KMS-11 (cell line): ENCODE data around the gene DTD2.

Source experiments
- H2AFZ ChIP-seq: fragments of 200-600 bp; sonication (generic); 2 replicates; pipeline ENCODE4 v1.6.1; 2016; ENCODE audit warnings: antibody characterized with exemption, mixed run types, low read depth
- H3K27ac ChIP-seq: fragments of 200-600 bp; sonication (generic); 2 replicates; pipeline ENCODE4 v1.6.1; 2016; ENCODE audit warnings: mild to moderate bottlenecking, mixed run types
- H3K27me3 ChIP-seq: fragments of 200-600 bp; sonication (generic); 2 replicates; pipeline ENCODE4 v1.6.1; 2017; ENCODE audit warnings: mild to moderate bottlenecking, low read depth, mixed run types, moderate library complexity; ENCODE audit not compliant: insufficient read depth
- H3K36me3 ChIP-seq: fragments of 200-600 bp; sonication (generic); 2 replicates; pipeline ENCODE4 v1.6.1; 2017; ENCODE audit warnings: mild to moderate bottlenecking, mixed run types; ENCODE audit not compliant: insufficient read depth
- H3K4me1 ChIP-seq: fragments of 200-600 bp; sonication (generic); 2 replicates; pipeline ENCODE4 v1.6.1; 2016; ENCODE audit warnings: mild to moderate bottlenecking, low read depth, mixed run types; ENCODE audit not compliant: poor library complexity, severe bottlenecking
- H3K4me2 ChIP-seq: fragments of 200-600 bp; sonication (generic); 2 replicates; pipeline ENCODE4 v1.7.0; 2016; ENCODE audit warnings: mild to moderate bottlenecking, mixed run types
- H3K4me3 ChIP-seq: fragments of 200-600 bp; sonication (generic); IDR thresholded peaks from 2 replicates; pipeline ENCODE4 v1.6.1; 2017; ENCODE audit warnings: low read depth, low read length, mixed read lengths; ENCODE audit not compliant: insufficient read depth
- H3K79me2 ChIP-seq: fragments of 200-600 bp; sonication (generic); 2 replicates; pipeline ENCODE4 v1.6.1; 2016; ENCODE audit warnings: low read depth, mixed run types; ENCODE audit not compliant: insufficient read depth
- H3K9ac ChIP-seq: fragments of 200-600 bp; sonication (generic); 2 replicates; pipeline ENCODE4 v1.6.1; 2016; ENCODE audit warnings: mild to moderate bottlenecking, mixed run types
- H4K20me1 ChIP-seq: fragments of 200-600 bp; sonication (generic); 2 replicates; pipeline ENCODE4 v1.6.1; 2016; ENCODE audit warnings: mild to moderate bottlenecking, mixed run types; ENCODE audit not compliant: insufficient read depth
- TF ChIP-seq, protein P1 (sequence below): fragments of 200-600 bp; sonication (generic); conservative IDR thresholded peaks from 2 replicates; pipeline ENCODE4 v1.6.1; 2017; ENCODE audit warnings: low read depth, mild to moderate bottlenecking, antibody characterized with exemption, low read length, moderate library complexity, mixed read lengths

The DTD2 gene

DNA sequence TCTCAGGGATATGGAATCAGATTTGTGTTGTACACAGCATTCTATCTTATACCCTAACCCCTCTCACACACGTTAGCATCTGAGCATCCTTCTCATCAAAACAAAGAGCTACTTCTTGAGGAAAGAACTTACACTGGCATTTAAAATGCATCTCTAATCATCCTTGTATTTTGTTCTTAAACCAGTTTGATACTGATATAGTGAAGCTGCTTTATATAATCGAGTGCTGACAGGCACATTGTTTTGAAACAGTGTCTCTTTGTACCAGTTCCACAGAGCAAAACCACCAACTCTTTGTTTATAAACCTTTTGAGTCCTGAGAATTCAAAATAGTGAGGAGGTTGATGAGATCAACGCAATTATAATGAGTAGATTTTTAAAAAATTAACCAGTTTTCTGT lies 21.7 kb upstream of the DTD2 start:
- Histone ChIP-seq H2AFZ (no peak overlapping the region), H3K79me2 (no peaks in the 10 kb centered on the region)
- TF ChIP-seq, protein P1, sequence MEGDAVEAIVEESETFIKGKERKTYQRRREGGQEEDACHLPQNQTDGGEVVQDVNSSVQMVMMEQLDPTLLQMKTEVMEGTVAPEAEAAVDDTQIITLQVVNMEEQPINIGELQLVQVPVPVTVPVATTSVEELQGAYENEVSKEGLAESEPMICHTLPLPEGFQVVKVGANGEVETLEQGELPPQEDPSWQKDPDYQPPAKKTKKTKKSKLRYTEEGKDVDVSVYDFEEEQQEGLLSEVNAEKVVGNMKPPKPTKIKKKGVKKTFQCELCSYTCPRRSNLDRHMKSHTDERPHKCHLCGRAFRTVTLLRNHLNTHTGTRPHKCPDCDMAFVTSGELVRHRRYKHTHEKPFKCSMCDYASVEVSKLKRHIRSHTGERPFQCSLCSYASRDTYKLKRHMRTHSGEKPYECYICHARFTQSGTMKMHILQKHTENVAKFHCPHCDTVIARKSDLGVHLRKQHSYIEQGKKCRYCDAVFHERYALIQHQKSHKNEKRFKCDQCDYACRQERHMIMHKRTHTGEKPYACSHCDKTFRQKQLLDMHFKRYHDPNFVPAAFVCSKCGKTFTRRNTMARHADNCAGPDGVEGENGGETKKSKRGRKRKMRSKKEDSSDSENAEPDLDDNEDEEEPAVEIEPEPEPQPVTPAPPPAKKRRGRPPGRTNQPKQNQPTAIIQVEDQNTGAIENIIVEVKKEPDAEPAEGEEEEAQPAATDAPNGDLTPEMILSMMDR, result no peak

DNA sequence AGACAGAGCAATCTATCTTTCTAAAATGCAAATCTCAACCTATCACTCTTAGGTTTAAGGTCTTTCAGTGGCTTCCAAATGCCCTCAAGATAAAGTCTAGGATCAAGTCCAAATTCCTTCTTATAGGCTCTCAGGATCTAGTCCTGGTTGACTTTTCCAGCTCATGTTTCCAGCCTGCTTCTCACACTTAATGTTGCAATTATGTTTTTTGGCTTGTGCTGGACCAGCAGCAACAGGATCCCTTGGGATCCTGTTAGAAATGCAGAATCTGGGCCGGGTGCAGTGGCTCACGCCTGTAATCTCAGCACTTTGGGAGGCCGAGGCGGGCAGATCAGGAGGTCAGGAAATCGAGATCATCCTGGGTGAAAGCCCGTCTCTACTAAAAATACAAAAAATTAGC lies 19.9 kb upstream of the DTD2 start:
- Histone ChIP-seq H3K9ac (no peak overlapping the region), H3K36me3 (no peaks in the 10 kb centered on the region), H3K4me3 (no peak overlapping the region), H3K27me3 (no peaks in the 10 kb centered on the region), H3K27ac (no peak overlapping the region), H3K4me1 (no peaks in the 10 kb centered on the region), H3K79me2 (no peaks in the 10 kb centered on the region), H4K20me1 (no peaks in the 10 kb centered on the region), H3K4me2 (no peak overlapping the region), H2AFZ (no peak overlapping the region)
- TF ChIP-seq, protein P1, result no peak

More for the DNA sequence above, 21.7 kb upstream of the DTD2 start:
- no peaks in the 10 kb centered on the region for H4K20me1 ChIP-seq
- H3K9ac ChIP-seq, result no peak overlapping the region
- no peak overlapping the region for H3K4me2 ChIP-seq
- no peak overlapping the region for H3K4me3 ChIP-seq
- H3K27ac ChIP-seq, result no peak overlapping the region
- no peaks in the 10 kb centered on the region for H3K27me3 ChIP-seq
- H3K4me1 ChIP-seq, result no peaks in the 10 kb centered on the region
- H3K36me3 ChIP-seq, result no peaks in the 10 kb centered on the region

DNA sequence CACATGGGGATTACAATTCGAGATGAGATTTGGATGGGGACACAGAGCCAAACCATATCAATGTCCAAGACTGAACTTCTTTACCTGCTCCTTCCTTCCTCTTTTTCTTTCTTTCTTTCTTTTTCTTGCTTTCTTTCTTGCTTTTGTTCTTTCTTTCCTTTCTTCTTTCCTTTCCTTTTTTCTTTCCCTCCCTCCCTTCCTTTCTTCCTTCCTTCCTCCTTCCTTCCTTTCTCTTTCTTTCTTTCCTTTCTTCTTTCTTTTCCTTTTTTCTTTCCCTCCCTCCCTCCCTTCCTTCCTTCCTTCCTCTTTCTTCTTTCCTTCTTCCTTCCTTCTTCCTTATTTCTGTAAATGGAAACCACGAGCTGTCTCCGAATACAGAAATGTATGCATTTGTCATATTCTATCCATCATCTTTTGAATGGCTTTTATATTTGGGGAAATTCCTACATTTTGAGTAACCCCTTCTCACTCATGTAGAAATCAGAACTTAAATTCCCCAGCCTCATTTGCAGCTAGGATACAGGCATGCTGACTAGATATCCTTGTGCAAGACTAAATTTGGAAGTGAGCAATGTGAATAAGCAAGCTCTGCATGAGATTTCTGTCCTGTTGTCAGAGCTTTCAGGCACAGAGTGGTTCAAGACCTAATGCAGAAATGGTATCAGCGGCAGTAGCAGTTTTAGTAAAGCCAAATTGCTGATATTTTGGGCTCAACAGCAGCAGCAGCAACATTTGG lies 19.0 kb upstream of the DTD2 start:
- Histone ChIP-seq H2AFZ (no peak overlapping the region), H3K36me3 (no peaks in the 10 kb centered on the region), H3K79me2 (no peaks in the 10 kb centered on the region), H4K20me1 (no peaks in the 10 kb centered on the region), H3K4me3 (no peak overlapping the region), H3K27me3 (no peaks in the 10 kb centered on the region), H3K4me1 (no peaks in the 10 kb centered on the region), H3K4me2 (no peak overlapping the region), H3K9ac (no peak overlapping the region), H3K27ac (no peak overlapping the region)
- TF ChIP-seq, protein P1, result no peak

DNA sequence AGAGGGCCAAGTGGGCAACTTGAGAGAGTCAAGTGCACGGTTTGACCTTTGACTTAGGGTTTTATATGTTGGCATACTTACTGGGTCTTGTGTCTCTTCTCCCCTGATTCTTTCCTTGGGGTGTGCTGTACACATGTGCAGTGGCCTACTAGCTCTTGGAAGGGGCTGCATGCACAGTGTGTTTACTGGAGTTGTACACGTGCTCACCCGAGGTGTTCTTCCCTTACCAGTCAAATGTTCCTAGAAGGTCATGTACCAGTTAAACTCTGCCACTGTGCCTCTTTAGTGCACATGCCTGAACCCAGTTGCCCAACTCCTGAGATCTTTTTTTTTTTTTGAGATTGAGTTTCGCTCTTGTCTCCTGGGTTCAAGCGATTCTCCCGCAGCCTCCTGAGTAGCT lies 9.2 kb upstream of the DTD2 start:
- H4K20me1 ChIP-seq, result no peaks in the 10 kb centered on the region
- no peak overlapping the region for H3K4me2 ChIP-seq
- H3K36me3 ChIP-seq, result no peaks in the 10 kb centered on the region
- H3K4me1 ChIP-seq, result no peaks in the 10 kb centered on the region
- H3K9ac ChIP-seq, result no peak overlapping the region
- no peaks in the 10 kb centered on the region for H3K27me3 ChIP-seq
- no peaks in the 10 kb centered on the region for H3K79me2 ChIP-seq
- TF ChIP-seq, protein P1, result no peak
- H3K4me3 ChIP-seq, result no peak overlapping the region
- H2AFZ ChIP-seq, result no peak overlapping the region
- H3K27ac ChIP-seq, result no peak overlapping the region
